Posterior vena cava (tissue), 2 donors: ENCODE data around the gene POLE. TPM values are rescaled to one million over a fixed set of nuclear protein-coding genes. Genes with fewer than 3 reads are reported as not detected.

Source experiments
- DNase-seq: peaks from one replicate; pipeline ENCODE4 v3.0.0-alpha.2; 2020; ENCODE audit warnings: low spot score
- intact Hi-C, 2 donors: fragments of 100-400 bp; cut with DNase I; formaldehyde crosslinking; loops; one replicate each; pipeline versions ENCODE4 v1.14.1 to v1.14.2; 2022 to 2023
- total RNA-seq, 2 donors: library from RNA; stranded (reverse); fragmentation: NEBNext Ultra II Directional; extraction: Animal tissue kit (Norgen Biotek cat#: 25700); gene quantifications; one replicate each; pipeline ENCODE4 v1.2.1, GENCODE V29; 2021
- donor health status: DM: yes; HTN: yes; CAD: no.
- donor health status: DM: yes; HTN: yes; CAD: no.

The POLE gene
- total RNA-seq, 2 donors from 2014 or later, result 16.6 to 21.2 TPM

DNA sequence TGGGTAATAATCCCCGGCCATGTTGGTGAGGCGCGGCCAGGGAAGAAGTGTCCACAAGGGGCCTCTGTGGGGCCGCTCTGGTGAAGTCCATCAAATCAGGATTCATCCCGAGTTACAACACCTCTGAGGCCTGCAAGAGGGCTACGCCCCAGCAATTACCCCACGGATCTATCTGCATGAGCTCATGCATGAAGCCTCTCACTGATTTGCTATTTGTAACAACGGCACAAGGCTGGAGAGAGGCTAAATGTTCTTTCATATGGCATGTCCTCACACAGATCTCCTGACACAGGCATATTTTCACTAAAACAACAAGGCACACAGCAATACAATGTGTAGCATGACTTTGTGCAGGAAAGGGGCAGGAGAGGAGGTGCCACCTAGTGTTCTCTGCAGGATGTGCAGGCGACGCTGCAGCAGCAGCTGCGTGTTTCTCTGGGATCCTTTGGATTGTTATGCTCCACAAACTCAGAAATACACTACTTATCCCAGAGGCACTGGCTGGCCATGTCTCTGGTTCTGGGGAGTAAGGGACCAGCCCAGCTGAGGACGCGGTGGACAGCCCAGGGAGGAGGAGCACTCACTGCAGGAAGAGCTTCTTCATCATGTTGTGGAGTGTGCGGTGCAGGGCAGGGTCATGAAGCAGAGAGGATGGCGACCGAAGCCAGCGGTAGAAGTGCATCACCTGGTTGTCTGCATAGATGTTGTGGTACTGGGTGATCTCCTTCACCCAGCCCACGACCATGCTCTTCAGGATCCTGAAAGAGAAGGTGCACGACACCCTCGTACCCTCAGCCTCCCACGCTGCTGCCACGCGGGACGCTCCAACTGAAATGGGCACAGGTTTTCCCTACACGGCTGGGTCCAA lies 48.4 kb downstream of the POLE start:
- peak; percentile 64 for DNase-seq
- intact Hi-C loops, result loop anchor here in 1 of 2 donors (10.0 kb wide), 1 partner anchor 1974 kb away; no protein-coding TSS in a partner anchor

DNA sequence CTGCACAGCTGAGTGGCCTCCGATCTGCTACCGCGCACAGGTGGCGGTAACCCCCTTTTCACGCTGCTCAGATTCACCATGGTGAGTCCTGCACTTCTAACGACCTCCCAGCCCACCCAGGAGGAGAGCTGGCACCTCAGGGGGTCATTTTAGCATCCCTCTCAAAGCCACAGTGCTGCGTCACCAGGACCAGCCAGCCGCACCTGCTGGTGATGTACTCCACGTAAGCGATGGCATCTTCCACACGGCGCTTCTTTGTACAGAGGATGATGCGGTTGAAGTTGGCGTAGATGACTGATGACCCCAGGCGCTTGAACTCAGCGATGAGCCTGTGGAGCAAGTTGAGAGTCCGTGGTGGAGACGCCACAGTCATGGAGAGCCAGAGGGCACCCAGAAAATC lies 49.3 kb downstream of the POLE start:
- intact Hi-C loops, result loop anchor here in 1 of 2 donors (10.0 kb wide), 1 partner anchor 1973 kb away; no protein-coding TSS in a partner anchor

DNA sequence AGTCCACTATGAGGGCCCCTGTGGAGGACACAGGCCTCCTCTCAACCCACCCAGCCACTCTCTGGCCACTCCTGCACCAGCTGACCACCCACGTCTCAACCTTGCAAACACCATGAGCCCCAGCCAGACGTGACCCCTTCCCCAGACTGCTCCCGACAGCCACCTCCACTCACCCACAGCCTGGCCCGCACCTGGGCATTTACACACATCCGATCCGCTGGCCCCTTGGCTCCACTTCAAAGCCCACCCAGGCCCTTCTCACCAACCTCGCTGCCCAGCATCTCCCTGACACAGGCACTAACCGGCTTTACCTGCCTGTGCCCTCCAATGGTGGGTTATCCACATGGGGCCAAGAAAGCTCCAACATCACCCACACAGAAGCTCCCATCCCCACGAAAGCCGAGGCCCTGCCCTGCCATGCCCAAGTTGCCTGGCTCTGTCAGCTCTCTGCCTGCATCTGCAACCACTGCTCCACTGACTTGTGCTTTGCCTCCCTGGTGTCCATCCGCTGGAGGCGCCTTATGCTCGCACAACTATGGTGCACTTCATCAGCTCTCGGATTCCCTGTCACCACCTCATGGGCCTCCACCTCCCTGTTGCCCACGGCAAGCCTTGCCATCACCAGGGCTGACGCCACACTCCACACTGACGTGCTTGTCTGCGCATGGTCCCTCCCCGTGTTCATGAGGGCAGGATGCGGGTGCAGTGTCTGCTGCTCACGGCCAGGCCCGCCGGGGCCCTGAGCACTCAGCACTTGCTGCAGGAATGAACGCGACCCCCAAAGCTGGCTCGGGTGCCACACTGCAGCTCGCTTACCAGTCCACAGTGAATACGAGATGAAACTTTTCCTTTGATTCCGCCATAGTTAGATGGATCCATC lies 51.8 kb downstream of the POLE start:
- intact Hi-C loops, result loop anchor here in 1 of 2 donors (10.0 kb wide), 1 partner anchor 1971 kb away; no protein-coding TSS in a partner anchor
- DNase-seq, result peak; percentile 67

More for the DNA sequence above, 49.3 kb downstream of the POLE start:
- no peak for DNase-seq

DNA sequence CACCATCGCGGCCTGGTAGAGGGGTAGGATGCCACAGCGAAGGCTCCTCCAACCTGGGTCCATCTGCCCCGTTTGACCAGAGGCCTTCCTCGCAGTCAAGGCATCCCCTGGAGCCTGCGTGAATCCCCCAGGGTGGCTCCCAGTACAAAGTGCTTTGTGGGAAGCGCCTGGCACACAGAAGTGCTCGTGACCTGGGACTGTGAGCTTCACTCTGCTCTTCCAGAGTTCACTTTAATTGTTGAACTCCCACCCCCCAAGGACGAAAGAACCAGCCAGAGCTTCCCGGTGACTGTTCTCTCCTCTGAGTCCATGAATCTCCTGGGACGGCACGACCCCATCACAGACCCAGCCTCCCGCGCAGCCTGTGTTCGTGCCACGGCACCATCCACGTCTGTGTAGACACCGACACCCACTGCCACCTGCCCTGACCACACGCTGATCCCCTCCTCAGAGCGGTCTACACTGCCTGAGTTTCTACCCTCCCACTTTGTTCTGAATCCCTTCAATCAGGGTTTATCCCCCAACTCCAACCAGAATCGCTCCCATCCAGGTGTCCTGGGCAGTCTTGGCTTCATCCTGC lies 52.6 kb downstream of the POLE start:
- intact Hi-C loops, result loop anchor here in 1 of 2 donors (10.0 kb wide), 1 partner anchor 1970 kb away; no protein-coding TSS in a partner anchor
- DNase-seq, result peak; percentile 63

DNA sequence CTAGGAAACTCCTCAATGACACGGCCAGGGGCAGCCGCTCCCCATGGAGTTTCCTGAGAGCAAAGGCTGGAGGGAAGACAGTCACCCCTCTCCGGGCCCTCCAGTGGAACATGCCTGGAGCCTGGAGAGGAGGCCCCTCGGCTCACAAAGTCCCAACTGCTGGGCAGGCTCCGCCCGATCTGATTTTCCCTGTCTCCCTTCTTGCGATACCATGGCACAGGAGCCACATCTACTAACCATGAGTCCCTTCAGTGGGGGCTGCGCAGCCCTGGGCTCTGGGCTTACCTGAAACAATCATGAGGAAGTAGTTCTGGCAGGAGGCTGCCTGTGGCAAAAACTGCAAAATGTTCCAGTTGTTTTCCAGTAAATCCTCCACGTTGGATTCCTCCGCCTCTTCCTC lies 53.2 kb downstream of the POLE start:
- intact Hi-C loops, result loop anchor here in 1 of 2 donors (10.0 kb wide), 1 partner anchor 1969 kb away; no protein-coding TSS in a partner anchor
- DNase-seq, result peak; percentile 70

DNA sequence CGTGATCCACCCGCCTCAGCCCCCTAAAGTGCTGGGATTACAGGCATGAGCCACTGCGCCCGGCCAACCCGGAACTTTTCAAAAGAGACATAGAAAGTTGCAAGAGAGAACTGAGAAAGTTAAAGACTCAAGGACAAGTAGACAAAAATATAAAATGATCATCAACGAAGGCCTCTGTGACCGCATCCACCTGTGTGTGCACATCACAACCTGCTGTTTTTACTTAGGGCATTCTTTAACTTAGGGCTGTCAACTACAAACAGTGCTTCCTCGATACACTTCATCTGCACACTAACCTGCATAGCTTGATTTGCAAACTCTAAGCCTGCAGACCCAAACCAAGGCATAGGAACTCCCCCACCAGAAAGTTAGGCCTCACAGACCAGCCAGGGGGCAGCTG lies 53.7 kb downstream of the POLE start:
- intact Hi-C loops, result loop anchor here in 1 of 2 donors (10.0 kb wide), 1 partner anchor 1969 kb away; no protein-coding TSS in a partner anchor
- peak; percentile 19 for DNase-seq

DNA sequence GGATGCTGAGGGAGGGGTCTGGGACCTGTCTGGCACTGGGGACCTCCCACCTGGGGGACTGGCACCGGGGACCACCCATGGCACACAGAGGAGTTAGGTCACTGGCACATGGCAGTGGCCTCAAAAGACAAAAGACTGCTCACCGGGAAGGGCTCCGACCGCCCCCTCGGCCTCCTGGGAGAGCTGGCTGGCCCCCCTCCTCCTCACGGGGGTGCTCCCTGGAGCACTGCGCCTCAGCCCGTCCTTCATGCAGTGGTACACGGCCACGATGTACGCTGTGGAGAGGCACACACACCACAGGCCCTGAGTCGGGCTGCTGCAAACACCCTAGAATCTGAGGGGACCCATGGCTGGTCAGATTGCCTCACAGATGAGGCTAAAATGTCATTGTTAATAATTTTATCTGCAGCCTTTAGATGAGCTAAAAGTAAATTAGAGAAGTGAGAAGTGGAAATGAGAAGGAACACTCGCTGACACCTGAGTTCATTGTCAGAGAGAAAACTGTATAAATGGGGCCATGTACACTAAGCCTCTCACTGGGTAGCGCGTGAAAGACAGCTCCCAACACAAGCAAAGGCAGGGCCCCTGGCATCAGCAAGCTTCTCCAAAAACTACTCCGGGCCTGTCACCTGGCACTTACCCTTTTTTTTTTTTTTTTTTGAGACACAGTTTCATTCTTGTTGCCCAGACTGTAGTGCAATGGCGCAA lies 54.5 kb downstream of the POLE start:
- peak; percentile 68 for DNase-seq
- intact Hi-C loops, result loop anchor here in 1 of 2 donors (10.0 kb wide), 1 partner anchor 1968 kb away; no protein-coding TSS in a partner anchor

DNA sequence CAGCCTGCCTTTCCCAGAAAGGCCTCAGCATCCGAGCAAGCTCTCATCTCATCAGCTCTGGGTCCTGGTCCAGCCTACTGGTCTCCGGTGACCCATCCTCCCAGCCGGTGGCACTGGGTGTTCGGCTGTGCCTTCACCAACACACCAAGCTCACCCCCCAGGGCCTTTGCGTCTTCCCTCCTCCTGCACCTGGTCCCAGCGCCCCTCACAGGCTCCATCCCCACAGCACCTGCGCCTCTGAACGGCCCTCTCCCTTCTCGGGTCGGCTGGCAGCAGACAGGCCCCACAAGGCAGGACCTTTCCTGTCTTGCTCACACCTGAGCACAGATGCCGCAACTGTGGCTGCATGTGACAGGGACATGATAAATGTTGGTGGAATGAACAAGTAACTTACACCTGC lies 55.5 kb downstream of the POLE start:
- intact Hi-C loops, result loop anchor here in 1 of 2 donors (10.0 kb wide), 1 partner anchor 1967 kb away; no protein-coding TSS in a partner anchor
- peak; percentile 73 for DNase-seq

DNA sequence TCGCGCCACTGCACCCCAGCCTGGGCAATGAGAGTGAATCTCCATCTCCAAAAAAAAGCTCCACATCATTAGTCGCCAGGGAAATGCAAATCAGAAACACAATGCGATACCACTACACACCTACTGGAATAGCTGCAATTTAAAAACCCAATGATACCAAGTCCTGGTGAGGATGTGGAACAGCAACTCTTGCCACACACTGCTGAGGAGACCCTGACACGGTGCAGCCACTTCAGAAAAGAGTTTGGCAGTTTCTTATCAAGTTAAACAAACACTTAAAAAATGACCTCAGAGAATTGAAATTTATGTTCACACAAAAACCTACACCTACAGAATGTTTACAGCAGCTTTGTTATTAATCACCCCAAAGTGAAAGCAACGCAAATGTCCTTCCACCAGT lies 56.5 kb downstream of the POLE start:
- no peak for DNase-seq
- intact Hi-C loops, result loop anchor here in 1 of 2 donors (10.0 kb wide), 1 partner anchor 1966 kb away; no protein-coding TSS in a partner anchor

DNA sequence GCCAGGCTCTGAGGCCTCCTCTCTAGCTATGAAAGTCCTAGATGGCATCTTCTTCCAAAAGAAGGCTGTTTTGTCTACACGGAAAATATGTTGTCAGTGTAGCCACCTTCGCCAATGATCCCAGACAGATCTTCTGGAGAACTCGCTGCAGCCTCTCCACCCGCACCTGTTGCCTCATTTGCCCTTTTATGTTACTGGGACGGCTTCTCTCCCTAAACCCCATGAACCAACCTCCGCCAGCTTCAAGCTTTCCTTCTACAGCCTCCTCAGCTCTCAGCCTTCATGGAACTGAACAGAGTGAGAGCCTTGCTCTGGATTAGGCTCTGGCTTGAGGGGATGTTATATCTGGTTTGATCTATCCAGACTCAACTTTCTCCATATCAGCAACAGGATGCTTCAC lies 57.8 kb downstream of the POLE start:
- peak; percentile 6 for DNase-seq
- intact Hi-C loops, result no loop called here

DNA sequence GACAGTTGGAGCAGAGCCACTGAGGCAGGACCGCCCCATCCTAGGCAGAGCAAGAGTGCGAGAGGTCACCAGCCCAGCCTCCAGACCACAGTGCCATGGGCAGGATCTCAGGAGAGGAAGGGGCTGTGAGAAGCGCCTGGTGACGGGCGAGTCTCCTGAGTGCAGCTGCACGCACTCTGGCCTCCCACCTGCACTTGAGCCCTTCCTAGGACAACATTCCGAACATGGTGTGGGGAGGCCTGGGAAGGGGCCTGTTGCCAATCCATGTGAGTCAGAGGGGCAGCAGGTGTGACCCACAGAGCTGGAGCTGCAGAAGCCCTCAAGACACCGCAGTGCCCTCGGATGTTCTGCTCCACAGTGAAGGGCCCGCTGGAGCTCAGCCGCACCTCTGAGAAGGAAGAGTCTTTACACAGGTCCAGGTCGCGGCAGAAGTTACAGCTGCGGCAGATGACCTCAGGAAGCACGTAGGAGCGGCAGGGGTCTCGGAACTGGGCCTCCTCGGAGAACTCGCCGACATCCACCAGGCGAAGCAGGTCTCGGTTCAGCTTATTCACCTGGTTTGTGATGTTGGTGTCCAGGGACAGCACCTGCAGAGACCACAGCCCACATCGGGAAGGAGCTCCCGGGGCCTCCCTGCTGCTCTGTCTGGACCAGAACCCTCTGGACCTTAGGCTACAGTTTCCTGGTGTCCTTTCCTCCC lies 61.3 kb downstream of the POLE start:
- intact Hi-C loops, result no loop called here
- DNase-seq, result no peak

DNA sequence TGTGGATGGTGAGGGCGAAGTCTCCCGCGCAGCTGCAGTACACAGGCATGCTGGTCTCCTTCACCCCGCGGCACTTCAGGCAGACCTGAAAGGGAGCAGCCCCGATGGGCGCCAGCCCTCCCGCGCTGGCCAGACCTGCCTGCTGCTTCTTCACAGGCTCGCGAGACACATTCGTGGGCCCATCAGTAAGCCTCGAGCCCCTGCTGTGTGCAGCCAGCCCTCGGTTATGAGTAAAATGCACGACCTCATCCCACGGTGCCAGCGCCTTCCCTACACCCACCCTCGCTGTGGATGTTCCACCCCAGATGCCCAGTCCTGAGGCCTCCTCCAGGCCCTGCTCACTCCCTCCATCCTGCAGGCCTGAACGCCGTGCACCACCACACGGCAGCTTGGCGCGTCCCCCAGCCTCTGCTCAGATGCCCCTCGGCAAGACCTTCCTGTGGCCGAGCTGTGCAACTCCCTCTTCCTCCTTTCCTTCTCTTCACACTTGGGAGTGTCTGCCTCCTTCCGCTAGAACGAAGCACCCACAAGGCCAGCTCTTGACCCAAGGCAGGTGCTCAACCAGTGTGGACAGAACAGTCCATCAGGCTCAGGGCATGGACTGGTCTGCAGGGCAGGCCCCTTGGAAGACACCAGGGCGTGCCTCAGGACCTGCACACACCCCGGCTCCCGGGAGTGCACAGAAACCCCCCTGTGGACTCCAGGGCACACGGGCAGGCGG lies 62.1 kb downstream of the POLE start:
- no peak for DNase-seq
- intact Hi-C loops, result no loop called here

DNA sequence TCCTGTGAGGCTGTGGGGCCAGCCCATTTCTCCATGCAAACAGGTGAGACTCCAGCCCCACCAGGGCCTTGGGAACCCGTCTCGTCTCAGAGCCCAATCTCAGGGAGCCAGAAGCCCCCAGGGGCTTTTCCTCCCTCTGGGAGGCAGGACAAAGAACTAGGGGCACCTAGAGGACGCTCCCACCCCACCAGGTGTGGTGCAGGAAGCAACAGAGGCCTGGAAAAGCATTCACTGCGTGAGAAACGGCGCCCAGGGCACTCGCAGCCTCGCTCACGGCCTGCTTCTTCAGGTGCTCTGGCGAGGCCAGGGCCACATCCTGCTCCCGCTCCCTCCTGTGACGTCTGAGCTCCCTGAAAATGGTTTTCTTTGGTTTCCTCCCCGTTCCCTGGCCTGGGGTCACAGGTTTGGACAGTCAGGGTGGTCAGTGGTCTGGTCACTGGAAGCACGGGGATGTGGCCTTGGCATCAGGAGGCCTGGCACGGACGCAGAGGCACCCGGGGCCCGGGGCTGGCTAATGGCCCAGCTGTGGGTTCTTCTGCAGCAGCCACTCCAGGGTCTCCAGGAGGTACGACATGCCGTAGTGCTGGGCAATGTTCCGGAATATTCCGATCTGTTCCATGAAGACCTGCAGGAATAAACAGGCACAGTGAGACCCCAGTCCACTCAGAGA lies 62.8 kb downstream of the POLE start:
- DNase-seq, result no peak
- intact Hi-C loops, result no loop called here

DNA sequence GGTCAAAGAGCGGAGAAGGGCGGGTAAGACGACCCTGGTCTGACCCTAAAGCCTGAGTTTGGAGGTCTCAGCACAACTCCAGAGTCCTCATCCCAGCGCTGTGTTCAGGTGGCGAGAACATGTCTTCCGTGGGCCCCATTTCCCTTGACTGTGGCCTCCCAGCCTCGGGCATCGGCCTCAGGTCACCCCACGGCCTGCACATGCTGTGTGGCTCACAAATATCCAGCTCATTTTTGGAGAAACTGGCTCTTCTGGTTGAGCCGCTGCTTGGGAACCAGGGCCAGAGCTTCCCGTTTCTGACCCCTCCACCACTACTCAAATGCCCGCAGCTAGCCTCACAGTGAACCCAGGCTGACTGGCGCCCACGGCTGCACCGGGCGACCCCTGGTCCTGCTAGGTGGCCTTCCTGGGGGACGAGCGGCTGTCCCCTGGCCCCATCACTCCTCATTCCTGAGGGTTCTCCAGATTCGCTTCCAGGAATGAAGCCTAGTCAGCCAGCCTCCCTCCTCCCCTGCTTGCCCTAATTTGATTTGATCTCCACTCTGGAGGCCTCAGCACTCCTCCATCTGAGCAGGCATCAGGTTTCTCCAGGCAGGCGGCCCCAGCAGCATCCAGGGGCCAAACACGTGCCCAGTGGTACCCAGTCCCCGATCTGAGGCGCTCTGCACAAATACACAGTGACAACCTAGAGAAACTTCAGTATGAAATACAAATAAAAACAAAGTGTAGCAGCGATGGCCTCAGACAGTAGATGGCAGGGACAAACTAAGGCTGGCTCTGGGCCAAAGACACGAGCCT lies 63.9 kb downstream of the POLE start:
- intact Hi-C loops, result no loop called here
- DNase-seq, result no peak

DNA sequence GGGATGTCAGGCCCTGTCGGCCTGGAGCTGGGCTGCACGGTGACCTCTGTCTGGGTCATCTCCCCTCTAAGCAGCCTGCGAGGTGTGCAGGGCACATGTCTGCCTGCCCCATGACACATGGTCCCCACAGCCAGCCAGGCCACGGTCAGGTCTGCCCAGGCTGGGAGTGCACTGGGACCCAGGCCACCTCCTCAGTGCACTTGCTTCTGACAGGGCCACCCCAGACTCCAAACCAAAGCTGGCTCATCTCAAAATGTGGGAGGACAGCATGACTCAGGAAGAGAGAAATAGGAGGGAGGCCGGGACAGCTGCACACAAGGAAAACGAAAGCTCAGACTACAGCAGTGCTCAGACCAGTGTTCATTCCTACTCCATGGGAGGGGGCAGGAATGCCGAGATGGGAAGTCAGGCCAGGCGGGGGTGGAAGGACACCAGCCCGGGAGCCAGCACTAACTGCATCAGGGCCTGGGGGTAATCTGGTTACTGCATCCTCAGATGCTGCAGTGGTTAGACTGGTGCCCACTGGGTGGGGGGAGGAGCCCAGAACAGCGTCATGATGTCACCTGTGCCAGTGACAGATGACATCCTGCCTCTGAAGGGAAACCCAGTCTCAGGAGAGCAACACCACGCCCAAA lies 64.6 kb downstream of the POLE start:
- no peak for DNase-seq
- intact Hi-C loops, result no loop called here
